ENCODE measurements around the gene NR1H2.
"Not testable (repeated sequence)": the region's sequence is repeated elsewhere in the genome, so short reads cannot be mapped to it uniquely, and the experiment has no call there.

Gene NR1H2

DNA sequence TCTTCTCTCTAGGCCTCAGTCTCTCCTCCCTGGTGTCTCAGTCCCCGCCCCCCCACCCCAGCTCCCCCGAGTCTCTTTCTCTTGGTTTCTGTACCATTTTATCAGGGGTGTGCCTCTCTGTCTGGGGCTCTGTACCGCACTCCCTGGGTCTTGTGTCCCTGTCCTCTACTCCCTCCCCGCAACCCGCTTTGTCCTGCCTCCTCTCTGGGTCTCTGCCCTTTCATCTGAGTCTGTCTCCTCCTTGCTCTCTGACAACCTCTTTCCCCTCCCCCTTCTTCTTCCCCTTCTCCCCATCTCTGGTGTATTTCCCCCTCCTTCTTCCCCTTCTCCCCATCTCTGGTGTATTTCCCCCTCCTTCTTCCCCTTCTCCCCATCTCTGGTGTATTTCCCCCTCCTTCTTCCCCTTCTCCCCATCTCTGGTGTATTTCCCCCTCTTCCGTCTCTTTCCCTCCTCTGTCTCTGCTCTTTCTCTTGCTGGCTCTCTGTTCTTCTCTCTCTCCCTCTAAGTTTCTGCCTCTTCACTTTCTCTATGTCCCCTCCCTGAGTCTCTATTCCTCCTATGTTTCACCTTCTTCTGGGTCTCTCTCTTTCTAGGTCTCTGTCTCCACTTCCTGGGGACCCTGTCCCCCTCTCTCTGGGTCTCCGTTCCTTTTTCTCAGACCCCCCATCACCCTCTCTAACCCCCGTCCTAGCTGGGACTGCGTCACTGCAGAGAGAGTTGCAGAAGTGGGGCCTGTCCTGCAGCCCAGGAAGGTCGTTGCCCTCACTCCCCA, 44.9 kb upstream of the NR1H2 start:
- no peak for DNase-seq
- no peaks in the 10 kb centered on the region for H3K9me3 ChIP-seq (ENCODE audit: control insufficient read depth, low read length)
- H3K27ac ChIP-seq (ENCODE audit: insufficient read depth, low read length, poor library complexity, severe bottlenecking) = no peak overlapping the region
- peaks cover 47% of the 10 kb centered on the region for H3K4me1 ChIP-seq (ENCODE audit: control insufficient read depth, insufficient read depth, low read length, poor library complexity, severe bottlenecking)
- H3K36me3 ChIP-seq (ENCODE audit: control insufficient read depth, insufficient read depth, low read length) = no peaks in the 10 kb centered on the region
- no peak overlapping the region for H3K4me3 ChIP-seq (ENCODE audit: insufficient read depth, low read depth, low read length, poor library complexity, severe bottlenecking)
- peaks cover 45% of the 10 kb centered on the region for H3K27me3 ChIP-seq (replicated peaks; ENCODE audit: control insufficient read depth, insufficient read depth, low read length, poor library complexity, severe bottlenecking)

DNA sequence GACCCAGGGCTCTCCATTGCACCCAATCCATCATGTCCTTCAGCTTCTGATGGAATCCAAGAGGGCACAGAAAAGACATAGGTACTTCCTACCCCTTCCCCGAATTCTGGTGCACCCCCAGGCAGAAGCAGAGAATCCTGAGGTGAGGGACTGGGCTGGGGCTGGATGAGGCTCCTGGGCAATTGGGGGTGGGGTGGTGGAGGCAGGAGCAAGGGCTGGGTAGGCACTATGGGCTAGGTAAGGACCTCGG, 44.3 kb upstream of the NR1H2 start:
- H3K4me1 ChIP-seq (ENCODE audit: control insufficient read depth, insufficient read depth, low read length, poor library complexity, severe bottlenecking) = peaks cover 43% of the 10 kb centered on the region
- no peaks in the 10 kb centered on the region for H3K9me3 ChIP-seq (ENCODE audit: control insufficient read depth, low read length)
- no peak overlapping the region for H3K4me3 ChIP-seq (ENCODE audit: insufficient read depth, low read depth, low read length, poor library complexity, severe bottlenecking)
- no peak for DNase-seq
- peaks cover 41% of the 10 kb centered on the region for H3K27me3 ChIP-seq (replicated peaks; ENCODE audit: control insufficient read depth, insufficient read depth, low read length, poor library complexity, severe bottlenecking)
- no peak overlapping the region for H3K27ac ChIP-seq (ENCODE audit: insufficient read depth, low read length, poor library complexity, severe bottlenecking)
- no peaks in the 10 kb centered on the region for H3K36me3 ChIP-seq (ENCODE audit: control insufficient read depth, insufficient read depth, low read length)

DNA sequence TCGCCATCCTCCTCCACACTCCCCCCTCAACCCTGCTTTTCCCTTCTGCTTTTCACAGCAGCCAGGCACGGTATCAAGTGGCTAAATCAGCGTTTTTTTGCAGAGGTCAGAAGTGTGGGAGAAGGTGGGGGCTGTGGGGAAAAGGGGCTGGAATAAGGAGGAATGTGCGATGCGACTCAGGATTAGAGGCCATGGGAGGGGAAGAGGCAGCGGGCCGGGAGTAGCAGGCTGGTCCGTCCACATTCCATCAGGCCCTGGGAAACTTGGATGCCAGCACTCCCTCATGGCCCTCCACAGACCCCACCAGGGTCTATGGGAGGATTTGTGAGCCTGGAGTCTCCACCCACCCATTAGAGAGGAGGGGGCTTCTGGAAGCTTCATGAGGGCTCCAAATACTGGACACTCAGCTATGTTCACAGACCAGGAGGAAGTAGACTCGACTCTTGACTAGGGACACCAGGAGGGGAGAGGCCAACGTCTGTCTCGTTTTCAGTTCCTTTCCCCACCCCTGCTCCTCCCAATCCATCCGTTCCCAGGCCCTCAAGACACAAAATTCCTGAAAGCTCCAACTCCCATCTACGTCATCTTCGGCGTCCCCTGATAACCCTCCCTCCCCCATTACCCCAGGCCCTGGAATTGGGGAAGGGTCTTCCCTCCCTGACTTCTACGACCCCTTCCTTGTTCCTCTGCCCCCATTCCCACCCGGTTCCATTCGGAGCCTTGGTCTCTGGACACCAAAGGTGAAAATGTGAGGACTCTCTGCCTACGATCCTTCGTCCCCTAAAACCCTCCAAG, 43.8 kb upstream of the NR1H2 start:
- Histone ChIP-seq H3K27me3 (replicated peaks; ENCODE audit: control insufficient read depth, insufficient read depth, low read length, poor library complexity, severe bottlenecking) (peaks cover 35% of the 10 kb centered on the region), H3K36me3 (ENCODE audit: control insufficient read depth, insufficient read depth, low read length) (no peaks in the 10 kb centered on the region), H3K27ac (ENCODE audit: insufficient read depth, low read length, poor library complexity, severe bottlenecking) (no peak overlapping the region), H3K4me1 (ENCODE audit: control insufficient read depth, insufficient read depth, low read length, poor library complexity, severe bottlenecking) (peaks cover 43% of the 10 kb centered on the region), H3K9me3 (ENCODE audit: control insufficient read depth, low read length) (no peaks in the 10 kb centered on the region), H3K4me3 (ENCODE audit: insufficient read depth, low read depth, low read length, poor library complexity, severe bottlenecking) (no peak overlapping the region)
- DNase-seq = no peak

DNA sequence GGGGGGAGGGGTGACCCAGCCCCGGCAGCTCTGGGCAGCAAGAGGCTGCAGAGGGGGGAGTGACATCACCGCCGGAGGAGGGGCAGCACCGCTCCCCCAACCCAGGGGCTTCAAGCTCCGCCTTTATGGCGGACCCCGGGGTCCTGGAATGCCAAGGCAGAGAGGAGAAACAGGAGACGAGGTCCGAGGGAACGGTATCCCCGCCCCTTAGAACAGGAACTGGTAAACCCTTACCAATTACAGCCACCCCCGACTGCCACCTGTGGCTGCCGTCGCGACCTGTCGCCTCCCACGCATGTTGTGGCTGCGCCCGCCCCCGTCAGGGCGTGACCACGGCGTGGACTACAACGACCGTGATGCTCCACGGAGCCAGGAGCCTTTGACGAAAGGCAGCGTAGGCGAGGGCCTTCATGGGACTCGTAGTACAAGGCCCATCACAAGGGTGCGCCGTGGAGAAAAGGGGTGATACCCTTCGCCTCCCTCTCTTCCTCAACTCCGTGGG, 43.0 kb upstream of the NR1H2 start:
- H3K36me3 ChIP-seq (ENCODE audit: control insufficient read depth, insufficient read depth, low read length) = no peaks in the 10 kb centered on the region
- DNase-seq = peak; percentile 79 to 84 (median 81)
- H3K9me3 ChIP-seq (ENCODE audit: control insufficient read depth, low read length) = no peaks in the 10 kb centered on the region
- H3K27ac ChIP-seq (ENCODE audit: insufficient read depth, low read length, poor library complexity, severe bottlenecking) = no peak overlapping the region
- peaks cover 30% of the 10 kb centered on the region for H3K27me3 ChIP-seq (replicated peaks; ENCODE audit: control insufficient read depth, insufficient read depth, low read length, poor library complexity, severe bottlenecking)
- H3K4me3 ChIP-seq (ENCODE audit: insufficient read depth, low read depth, low read length, poor library complexity, severe bottlenecking) = peak overlapping the region; percentile 44
- peaks cover 43% of the 10 kb centered on the region for H3K4me1 ChIP-seq (ENCODE audit: control insufficient read depth, insufficient read depth, low read length, poor library complexity, severe bottlenecking)

DNA sequence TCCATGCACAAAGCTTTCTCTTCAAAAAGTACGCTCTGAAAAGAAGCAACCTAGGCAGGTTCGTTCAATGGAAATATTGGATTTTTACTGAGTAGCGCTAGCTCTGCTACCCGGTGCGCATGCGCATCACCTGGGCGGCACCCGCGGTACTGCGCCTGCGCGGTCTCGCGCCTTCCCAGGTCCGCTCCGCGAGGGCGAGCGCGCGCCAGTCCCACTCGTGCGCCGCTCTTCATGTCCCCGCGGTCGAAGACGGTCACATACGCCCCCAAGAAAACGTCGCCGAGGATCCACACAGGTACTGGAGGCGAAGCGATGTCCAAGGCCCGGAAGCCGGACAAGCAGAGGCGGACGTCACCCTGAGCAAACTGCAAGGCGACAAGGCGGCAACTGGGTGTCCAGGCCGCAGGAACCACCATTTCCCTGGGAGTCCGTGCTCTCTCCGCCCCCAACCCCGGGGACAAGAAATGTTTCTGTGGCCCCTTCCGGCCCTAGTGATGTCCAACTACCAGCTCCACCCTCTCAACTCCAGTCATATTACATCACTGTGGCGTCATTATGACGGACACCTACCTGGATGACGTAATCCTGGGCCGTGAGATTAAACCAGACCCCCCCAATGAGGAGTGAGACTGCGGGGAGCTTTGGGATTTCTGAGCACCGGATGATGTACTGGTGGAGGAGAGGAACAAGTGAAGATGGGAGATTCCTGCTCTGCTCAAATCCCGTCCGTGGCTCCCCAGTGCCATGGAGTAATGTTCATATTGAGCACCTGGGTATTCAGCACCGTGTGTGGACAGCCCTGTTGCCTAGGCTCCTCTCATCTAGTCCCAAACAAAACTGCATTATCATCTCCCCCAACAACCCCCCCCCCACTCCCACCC, 42.3 kb upstream of the NR1H2 start:
- H3K9me3 ChIP-seq (ENCODE audit: control insufficient read depth, low read length) = no peaks in the 10 kb centered on the region
- no peak overlapping the region for H3K27ac ChIP-seq (ENCODE audit: insufficient read depth, low read length, poor library complexity, severe bottlenecking)
- peak overlapping the region; percentile 44 for H3K4me3 ChIP-seq (ENCODE audit: insufficient read depth, low read depth, low read length, poor library complexity, severe bottlenecking)
- peaks cover 30% of the 10 kb centered on the region for H3K27me3 ChIP-seq (replicated peaks; ENCODE audit: control insufficient read depth, insufficient read depth, low read length, poor library complexity, severe bottlenecking)
- peak in 2 of 3 donors; percentile 63 to 75 for DNase-seq
- peaks cover 43% of the 10 kb centered on the region for H3K4me1 ChIP-seq (ENCODE audit: control insufficient read depth, insufficient read depth, low read length, poor library complexity, severe bottlenecking)
- no peaks in the 10 kb centered on the region for H3K36me3 ChIP-seq (ENCODE audit: control insufficient read depth, insufficient read depth, low read length)

DNA sequence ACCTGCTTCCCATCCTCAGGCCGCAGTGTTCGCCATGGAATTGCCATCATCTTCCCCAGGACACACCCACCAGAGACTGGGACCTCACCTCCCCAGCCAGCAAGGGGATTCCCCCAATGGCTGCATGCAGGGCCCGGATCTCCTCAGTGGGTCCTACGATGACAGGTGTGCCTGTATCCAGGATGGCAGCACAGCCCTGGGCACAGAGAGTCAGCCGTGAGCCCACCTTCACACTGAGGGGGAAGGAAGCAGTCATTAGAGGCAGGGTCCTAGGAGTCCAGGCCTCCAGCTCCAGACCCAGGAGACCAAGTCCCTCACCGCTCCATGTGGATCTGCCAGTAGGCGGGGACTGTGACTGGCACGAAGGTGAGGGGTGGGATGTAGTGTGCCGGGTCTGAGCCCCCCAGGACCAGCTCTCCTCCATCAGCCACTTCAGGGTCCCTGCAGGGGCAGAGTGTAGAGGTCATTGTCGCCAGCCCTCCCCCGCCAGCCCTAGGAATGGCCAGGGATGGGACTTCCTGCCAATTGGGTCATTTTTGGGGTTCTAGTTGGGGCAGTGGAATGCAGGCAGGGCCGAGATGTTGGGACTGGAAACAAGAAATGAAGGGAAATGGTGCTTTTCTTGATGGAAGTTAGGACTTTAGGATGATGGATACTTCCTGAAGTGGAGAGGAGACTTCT, 41.4 kb upstream of the NR1H2 start:
- Histone ChIP-seq H3K4me1 (ENCODE audit: control insufficient read depth, insufficient read depth, low read length, poor library complexity, severe bottlenecking) (peaks cover 40% of the 10 kb centered on the region), H3K27ac (ENCODE audit: insufficient read depth, low read length, poor library complexity, severe bottlenecking) (no peak overlapping the region), H3K36me3 (ENCODE audit: control insufficient read depth, insufficient read depth, low read length) (no peaks in the 10 kb centered on the region), H3K27me3 (replicated peaks; ENCODE audit: control insufficient read depth, insufficient read depth, low read length, poor library complexity, severe bottlenecking) (peaks cover 22% of the 10 kb centered on the region), H3K9me3 (ENCODE audit: control insufficient read depth, low read length) (no peaks in the 10 kb centered on the region), H3K4me3 (ENCODE audit: insufficient read depth, low read depth, low read length, poor library complexity, severe bottlenecking) (no peak overlapping the region)
- no peak for DNase-seq

DNA sequence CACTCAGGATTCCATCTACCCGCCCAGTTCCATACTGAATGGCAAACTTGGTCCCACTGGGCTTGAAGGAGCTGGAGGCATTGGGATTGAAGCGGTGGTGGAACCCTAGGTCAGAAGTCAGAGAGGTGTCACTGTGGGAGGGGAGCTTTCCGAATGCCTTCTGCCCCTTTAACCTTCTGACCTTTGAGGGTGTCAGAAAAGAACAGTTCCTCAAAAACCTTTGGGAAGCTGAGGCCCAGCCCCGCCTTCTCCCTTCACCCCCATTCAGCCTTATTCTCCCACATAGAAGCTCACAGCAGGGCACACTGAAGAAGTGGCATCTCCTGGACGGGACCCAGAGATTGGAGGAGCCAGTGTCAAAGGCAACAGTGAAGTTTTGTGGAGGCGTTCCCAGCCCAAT, 39.2 kb upstream of the NR1H2 start:
- H3K27ac ChIP-seq (ENCODE audit: insufficient read depth, low read length, poor library complexity, severe bottlenecking); DNase-seq; H3K4me3 ChIP-seq (ENCODE audit: insufficient read depth, low read depth, low read length, poor library complexity, severe bottlenecking); H3K36me3 ChIP-seq (ENCODE audit: control insufficient read depth, insufficient read depth, low read length); H3K9me3 ChIP-seq (ENCODE audit: control insufficient read depth, low read length): not testable (repeated sequence)
- Histone ChIP-seq H3K27me3 (replicated peaks; ENCODE audit: control insufficient read depth, insufficient read depth, low read length, poor library complexity, severe bottlenecking) (peaks cover 12% of the 10 kb centered on the region), H3K4me1 (ENCODE audit: control insufficient read depth, insufficient read depth, low read length, poor library complexity, severe bottlenecking) (peaks cover 19% of the 10 kb centered on the region)

DNA sequence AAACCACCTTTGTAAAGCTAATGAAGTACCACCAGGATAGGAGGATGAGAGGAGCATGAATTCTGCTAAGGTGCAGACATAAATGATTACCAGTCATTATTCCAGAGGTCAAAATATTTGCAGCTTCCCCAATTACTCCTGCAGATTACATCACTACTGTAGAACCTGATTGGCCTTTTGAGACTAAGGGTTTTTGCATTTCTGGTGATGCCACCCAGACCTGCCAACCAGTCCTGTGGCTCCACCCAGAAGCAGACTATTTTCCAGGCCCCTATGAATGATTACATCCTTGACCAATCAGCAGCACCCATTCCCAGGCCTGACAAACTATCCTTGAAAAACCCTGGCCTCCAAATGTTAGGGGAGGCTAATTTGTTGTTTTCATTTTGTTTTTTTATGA, 35.9 kb upstream of the NR1H2 start:
- H3K27ac ChIP-seq (ENCODE audit: insufficient read depth, low read length, poor library complexity, severe bottlenecking) = no peak overlapping the region
- H3K9me3 ChIP-seq (ENCODE audit: control insufficient read depth, low read length) = no peaks in the 10 kb centered on the region
- H3K36me3 ChIP-seq (ENCODE audit: control insufficient read depth, insufficient read depth, low read length) = no peaks in the 10 kb centered on the region
- H3K4me3 ChIP-seq (ENCODE audit: insufficient read depth, low read depth, low read length, poor library complexity, severe bottlenecking) = no peak overlapping the region
- H3K4me1 ChIP-seq (ENCODE audit: control insufficient read depth, insufficient read depth, low read length, poor library complexity, severe bottlenecking) = no peaks in the 10 kb centered on the region
- H3K27me3 ChIP-seq (replicated peaks; ENCODE audit: control insufficient read depth, insufficient read depth, low read length, poor library complexity, severe bottlenecking) = no peaks in the 10 kb centered on the region
- no peak for DNase-seq

DNA sequence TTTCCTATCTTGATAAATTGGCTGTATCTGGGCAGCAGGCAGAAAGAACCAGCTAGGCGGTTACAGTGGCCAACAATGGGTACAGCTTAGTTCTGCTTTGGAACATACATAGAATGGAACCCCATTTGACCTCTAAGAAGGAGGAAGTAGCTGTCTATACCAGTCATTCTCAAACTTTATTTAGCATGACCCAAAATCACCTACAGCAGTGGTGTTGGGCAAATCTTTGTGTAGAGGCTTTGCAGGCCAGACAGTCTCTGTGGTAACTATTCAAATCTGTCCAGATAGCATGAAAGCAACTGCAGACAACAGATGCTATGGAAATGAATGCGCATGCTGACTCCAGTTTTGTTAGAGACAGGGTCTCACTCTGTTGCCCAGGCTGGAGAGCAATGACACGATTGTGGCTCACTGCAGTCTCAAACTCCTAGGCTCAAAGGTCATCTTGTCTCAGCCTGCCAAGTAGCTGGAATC, 35.1 kb upstream of the NR1H2 start:
- Histone ChIP-seq H3K9me3 (ENCODE audit: control insufficient read depth, low read length) (no peaks in the 10 kb centered on the region), H3K4me1 (ENCODE audit: control insufficient read depth, insufficient read depth, low read length, poor library complexity, severe bottlenecking) (no peaks in the 10 kb centered on the region), H3K27me3 (replicated peaks; ENCODE audit: control insufficient read depth, insufficient read depth, low read length, poor library complexity, severe bottlenecking) (no peaks in the 10 kb centered on the region), H3K36me3 (ENCODE audit: control insufficient read depth, insufficient read depth, low read length) (no peaks in the 10 kb centered on the region), H3K4me3 (ENCODE audit: insufficient read depth, low read depth, low read length, poor library complexity, severe bottlenecking) (no peak overlapping the region), H3K27ac (ENCODE audit: insufficient read depth, low read length, poor library complexity, severe bottlenecking) (no peak overlapping the region)
- DNase-seq = no peak

Measured in effector memory CD4-positive, alpha-beta T cell (primary cell).